Skeletal muscle satellite cell (primary cell): ENCODE data around the gene SLC30A7.

Experiments
- H3K27me3 ChIP-seq: 2 replicates; pipeline ENCODE4 v1.7.0; 2013; ENCODE audit warnings: low read length; ENCODE audit not compliant: control insufficient read depth, insufficient read depth
- H3K36me3 ChIP-seq: 2 replicates; pipeline ENCODE4 v1.7.0; 2013; ENCODE audit warnings: mild to moderate bottlenecking, control low read depth, low read length; ENCODE audit not compliant: insufficient read depth
- H3K4me1 ChIP-seq: 2 replicates; pipeline ENCODE4 v1.7.0; 2013; ENCODE audit warnings: low read length; ENCODE audit not compliant: control insufficient read depth, insufficient read depth
- H3K4me2 ChIP-seq: 2 replicates; pipeline ENCODE4 v1.7.0; 2013; ENCODE audit warnings: mild to moderate bottlenecking, low read length
- H3K4me3 ChIP-seq: 2 replicates; pipeline ENCODE4 v1.7.0; 2013; ENCODE audit warnings: low read length
- H3K9ac ChIP-seq: 2 replicates; pipeline ENCODE4 v1.7.0; 2013; ENCODE audit warnings: mild to moderate bottlenecking, low read depth, low read length, moderate library complexity
- H3K9me3 ChIP-seq: replicated peaks from 2 replicates; pipeline ENCODE4 v1.7.0; 2013; ENCODE audit warnings: mild to moderate bottlenecking, control low read depth, low read length

The SLC30A7 gene

DNA sequence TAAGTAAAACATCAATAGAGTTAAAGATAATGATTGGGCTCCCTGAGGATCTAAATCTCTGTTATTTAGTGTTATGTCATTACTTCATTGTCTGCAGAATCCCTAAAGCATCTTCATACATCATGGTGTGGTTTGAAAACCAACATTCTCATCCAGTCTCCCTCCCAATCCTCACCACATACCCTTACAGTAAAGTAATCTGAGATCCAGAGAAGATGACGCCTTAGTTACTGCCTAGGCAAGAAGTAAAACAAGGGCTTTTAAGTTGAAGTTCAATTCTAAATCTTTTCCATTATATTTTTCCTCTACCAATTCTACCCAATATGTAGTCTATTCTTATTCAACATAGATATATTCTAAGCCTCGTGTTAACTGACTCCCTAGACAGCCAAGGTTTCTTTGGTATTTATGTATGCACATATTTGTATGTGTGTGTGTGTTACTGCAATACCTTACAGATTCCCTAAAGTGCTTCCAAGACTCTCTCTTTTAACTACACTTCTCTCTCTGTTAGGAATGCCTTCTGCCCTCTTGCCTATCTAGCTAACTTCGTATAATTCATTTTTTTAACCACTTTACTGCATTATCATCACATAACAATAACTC is 112.4 kb downstream of the SLC30A7 start:
- Histone ChIP-seq H3K9ac (no peak overlapping the region), H3K4me2 (no peak overlapping the region), H3K27me3 (no peaks in the 10 kb centered on the region), H3K4me3 (no peak overlapping the region), H3K36me3 (peaks cover 10% of the 10 kb centered on the region), H3K4me1 (peaks cover 7% of the 10 kb centered on the region), H3K9me3 (no peaks in the 10 kb centered on the region)

DNA sequence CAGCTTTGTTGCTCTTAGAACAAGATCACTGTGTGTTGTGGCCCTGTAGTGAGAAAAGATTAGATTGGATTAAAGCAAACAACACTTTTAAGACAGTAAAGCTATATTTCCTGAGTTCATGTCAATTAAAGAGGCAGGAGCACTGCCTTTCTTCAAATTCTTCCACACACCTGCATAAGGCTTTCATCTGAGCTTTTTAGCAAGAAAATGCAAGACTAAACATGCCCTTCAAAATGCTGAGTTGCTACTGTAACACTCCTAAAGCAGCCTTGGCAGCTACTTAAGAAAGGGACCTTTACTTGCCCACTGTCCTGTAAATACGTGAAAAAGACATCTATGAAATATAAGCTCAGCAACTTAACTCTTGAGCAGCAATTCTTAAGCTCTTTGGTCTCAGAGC is 117.9 kb downstream of the SLC30A7 start:
- Histone ChIP-seq H3K4me1 (no peaks in the 10 kb centered on the region), H3K36me3 (peaks cover 19% of the 10 kb centered on the region), H3K4me2 (no peak overlapping the region), H3K4me3 (no peak overlapping the region), H3K9ac (no peak overlapping the region), H3K9me3 (no peaks in the 10 kb centered on the region), H3K27me3 (no peaks in the 10 kb centered on the region)

DNA sequence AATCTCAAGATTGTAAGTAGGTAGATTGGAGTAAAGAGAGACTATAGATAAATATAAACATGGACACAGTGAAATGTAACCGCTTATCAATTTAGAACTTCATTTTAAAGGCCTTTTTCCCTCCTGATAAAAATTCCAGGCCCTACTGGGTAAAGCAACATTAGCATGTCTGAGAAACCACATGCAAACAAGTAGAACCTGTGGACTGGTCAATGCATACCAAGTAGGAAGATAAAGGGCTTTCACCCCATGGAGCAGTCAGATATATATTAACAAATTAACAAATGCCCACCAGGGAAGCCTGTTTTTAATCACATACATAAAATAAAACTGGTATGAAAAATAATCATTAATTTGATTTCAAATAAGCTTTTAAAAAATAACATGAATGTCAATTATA is 121.6 kb downstream of the SLC30A7 start:
- Histone ChIP-seq H3K4me2 (no peak overlapping the region), H3K9ac (no peak overlapping the region), H3K4me3 (no peak overlapping the region), H3K27me3 (no peaks in the 10 kb centered on the region), H3K36me3 (peaks cover 35% of the 10 kb centered on the region), H3K9me3 (no peaks in the 10 kb centered on the region), H3K4me1 (peaks cover 1% of the 10 kb centered on the region)

DNA sequence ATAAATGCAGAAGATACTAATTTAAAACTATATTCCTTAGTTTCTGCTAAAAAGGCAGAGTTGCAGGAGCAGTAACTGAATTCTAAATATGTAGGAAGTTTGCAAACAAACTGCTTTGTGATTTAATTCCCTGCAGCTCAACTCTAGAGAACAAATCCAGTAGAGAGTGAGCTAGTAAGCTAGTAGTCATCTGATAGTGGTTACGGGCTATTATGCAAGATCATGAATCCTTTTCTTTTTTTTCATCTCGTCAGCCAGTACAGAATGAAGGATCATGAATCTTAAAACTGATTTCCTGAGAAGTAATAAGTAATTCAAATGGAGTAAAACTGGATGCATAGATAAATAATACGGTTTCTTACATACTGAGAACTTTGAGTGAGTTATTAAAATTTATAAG is 126.4 kb downstream of the SLC30A7 start:
- Histone ChIP-seq H3K4me2 (peak overlapping the region; percentile 11), H3K4me1 (peaks cover 10% of the 10 kb centered on the region), H3K36me3 (peaks cover 20% of the 10 kb centered on the region), H3K4me3 (no peak overlapping the region), H3K27me3 (no peaks in the 10 kb centered on the region), H3K9me3 (no peaks in the 10 kb centered on the region), H3K9ac (no peak overlapping the region)

DNA sequence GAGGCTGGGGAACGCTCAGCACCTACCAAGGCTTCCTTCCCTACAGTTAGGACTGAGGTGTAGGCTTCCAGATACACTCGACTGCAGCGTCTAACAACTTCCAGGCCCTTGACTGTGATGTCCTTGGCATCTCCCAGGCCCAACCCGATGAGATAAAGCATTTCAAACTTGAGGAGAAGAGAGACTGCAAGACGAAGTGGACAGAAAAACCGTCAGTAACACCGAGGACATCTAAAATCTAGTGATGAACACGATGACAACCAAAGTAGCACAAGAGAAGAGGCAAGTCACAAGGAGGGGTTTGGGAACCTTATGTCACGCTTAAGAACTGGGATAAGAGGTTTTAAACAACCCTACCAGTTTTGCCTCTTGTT is 129.4 kb downstream of the SLC30A7 start:
- Histone ChIP-seq H3K4me1 (peaks cover 10% of the 10 kb centered on the region), H3K9ac (peak overlapping the region; percentile 91), H3K36me3 (peaks cover 6% of the 10 kb centered on the region), H3K4me2 (peak overlapping the region; percentile 90), H3K4me3 (peak overlapping the region; percentile 79), H3K9me3 (no peaks in the 10 kb centered on the region), H3K27me3 (no peaks in the 10 kb centered on the region)

DNA sequence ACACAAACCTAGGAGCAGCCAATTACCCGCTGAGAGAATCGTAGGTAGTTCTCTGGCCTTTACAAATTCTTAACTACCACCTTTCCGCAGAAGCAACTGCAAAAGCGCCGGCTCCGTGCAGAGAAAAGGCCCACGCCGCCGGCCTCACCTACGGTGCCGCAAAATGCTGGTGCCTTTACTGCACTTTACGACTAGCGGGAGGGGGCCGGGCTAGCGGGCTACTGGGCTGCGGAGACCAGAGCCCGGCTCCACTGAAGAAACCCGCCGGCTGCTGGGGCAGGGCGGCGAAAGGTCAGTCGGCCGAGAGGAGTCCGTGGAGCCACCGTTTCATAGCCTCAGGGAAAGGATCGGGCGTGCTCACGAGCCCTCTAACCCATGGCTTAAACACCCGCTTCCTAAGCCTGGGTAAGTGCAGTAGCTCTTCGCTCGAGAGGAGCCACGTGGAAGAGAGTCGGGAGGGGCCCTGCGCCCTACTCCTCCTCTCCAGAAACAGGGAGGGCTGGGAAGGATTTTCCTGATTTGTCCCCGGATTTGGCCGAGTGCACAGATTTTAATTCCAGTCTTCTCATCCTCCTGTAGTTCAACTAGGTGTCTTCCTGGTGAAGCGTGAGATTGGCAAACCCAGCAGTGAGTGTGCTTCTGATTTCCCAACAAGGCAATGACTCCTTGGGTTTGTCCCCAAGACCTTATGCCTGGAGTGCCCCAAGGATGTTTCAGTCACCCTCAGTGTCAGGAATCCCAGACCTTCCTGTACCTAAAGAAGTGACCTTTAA is 130.0 kb downstream of the SLC30A7 start, which contains the start of gene DPH5:
Gene DPH5 (minus strand): TSS at position 128 of the 773 bp plus-strand sequence. CDS start 341 bp downstream, outside the sequence.
- Histone ChIP-seq H3K4me2 (peak within 1 kb of the TSS; percentile 90), H3K4me1 (peaks cover 10% of the 10 kb centered on the region), H3K36me3 (peaks cover 6% of the 10 kb centered on the region), H3K9me3 (no peaks in the 10 kb centered on the region), H3K4me3 (peak within 1 kb of the TSS; percentile 79), H3K27me3 (no peaks in the 10 kb centered on the region), H3K9ac (peak within 1 kb of the TSS; percentile 91)

DNA sequence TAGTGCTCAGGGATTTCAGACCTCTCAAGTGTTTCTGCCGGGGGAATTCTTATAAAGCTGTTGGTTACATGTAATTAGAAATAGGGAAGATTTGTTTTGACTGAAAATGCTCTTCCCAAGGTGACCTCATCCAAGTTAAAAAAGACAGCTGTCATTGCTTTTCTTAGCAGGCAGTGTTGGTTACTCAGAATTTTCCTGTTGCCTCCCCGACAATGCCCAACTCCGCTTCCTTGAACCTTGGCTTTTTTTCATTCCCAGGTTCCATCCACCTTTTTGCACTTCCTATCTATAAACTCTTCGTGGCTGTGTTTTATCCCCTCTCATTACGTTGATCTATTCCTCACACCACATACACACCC is 130.5 kb downstream of the SLC30A7 start:
- Histone ChIP-seq H3K4me3 (peak overlapping the region; percentile 79), H3K4me1 (peaks cover 10% of the 10 kb centered on the region), H3K9me3 (no peaks in the 10 kb centered on the region)

DNA sequence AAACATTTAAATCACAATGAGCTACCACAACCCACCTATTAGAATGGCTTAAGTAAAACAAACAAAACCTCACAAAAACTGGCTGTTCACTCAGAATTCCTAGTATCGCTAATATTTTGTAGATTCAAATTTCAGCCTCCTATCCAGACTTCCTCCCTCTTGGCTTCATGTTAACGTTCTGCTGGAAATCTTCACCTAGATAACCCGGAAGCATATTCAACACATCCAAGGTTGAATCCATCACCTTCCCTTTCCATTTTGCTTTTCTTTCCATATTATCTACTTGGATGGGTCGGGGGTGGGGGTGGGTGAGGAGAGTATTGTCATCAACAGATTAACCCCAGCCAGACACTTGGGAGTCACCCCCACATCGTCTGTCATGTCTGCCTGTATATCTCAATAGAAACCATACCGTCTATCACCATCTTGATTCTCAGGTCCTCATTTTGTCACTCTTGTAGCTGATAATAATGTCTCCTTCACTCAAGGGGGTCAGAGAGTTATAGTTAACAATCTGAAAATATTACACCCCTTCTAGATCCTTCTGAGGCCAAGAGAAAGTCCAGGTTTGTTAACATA is 131.4 kb downstream of the SLC30A7 start:
- Histone ChIP-seq H3K4me2 (peak overlapping the region; percentile 6), H3K27me3 (no peaks in the 10 kb centered on the region), H3K36me3 (no peaks in the 10 kb centered on the region), H3K4me3 (no peak overlapping the region), H3K4me1 (peaks cover 10% of the 10 kb centered on the region), H3K9me3 (no peaks in the 10 kb centered on the region), H3K9ac (no peak overlapping the region)

More for the DNA sequence above, 130.5 kb downstream of the SLC30A7 start:
- Histone ChIP-seq H3K4me2 (peak overlapping the region; percentile 90), H3K36me3 (peaks cover under 1% of the 10 kb centered on the region), H3K27me3 (no peaks in the 10 kb centered on the region), H3K9ac (peak overlapping the region; percentile 91)

DNA sequence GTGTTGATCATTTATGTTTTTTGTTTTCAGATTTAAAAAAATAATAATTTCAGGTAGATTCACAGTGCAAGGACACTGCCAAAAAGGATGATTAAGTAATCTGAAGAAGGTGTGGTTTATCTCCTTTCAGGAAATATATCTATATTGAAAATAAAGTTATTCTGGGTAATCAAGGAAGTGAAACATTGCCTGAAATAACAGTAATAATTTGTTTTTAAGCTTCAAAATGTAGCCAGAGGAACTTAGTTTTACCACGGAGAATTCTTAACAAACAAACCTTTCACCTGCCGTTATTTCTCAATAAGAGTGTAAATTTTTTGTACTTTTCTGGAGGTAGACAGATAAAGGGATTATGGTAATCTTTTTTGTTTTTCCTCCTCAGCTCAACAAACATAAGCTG is 132.6 kb downstream of the SLC30A7 start:
- Histone ChIP-seq H3K4me1 (peaks cover 5% of the 10 kb centered on the region), H3K9ac (no peak overlapping the region)

DNA sequence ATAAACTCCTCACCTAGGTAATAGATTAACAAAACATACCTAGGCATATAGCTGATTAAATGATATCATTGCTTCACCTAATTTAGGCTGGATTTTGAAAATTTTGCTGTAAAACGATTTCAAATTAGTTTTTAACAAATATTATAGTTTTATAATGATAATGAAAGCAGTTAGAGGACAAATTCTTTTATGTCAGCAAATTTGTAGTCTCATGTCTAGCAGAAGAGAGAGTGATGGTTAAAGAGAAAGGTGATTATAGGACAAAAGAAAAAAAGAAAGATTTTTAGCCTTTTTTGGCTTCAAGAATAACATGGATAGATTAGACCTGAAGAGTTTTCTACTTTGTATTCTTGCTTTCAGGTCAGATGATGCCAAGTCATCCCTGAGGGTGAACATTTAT is 133.3 kb downstream of the SLC30A7 start:
- H3K9ac ChIP-seq: no peak overlapping the region
- H3K4me3 ChIP-seq: no peak overlapping the region
- H3K36me3 ChIP-seq: no peaks in the 10 kb centered on the region
- H3K4me1 ChIP-seq: peaks cover 5% of the 10 kb centered on the region
- no peaks in the 10 kb centered on the region for H3K9me3 ChIP-seq
- H3K4me2 ChIP-seq: no peak overlapping the region
- no peaks in the 10 kb centered on the region for H3K27me3 ChIP-seq

More for the DNA sequence above, 132.6 kb downstream of the SLC30A7 start:
- no peak overlapping the region for H3K4me3 ChIP-seq
- H3K27me3 ChIP-seq: no peaks in the 10 kb centered on the region
- no peaks in the 10 kb centered on the region for H3K36me3 ChIP-seq
- H3K9me3 ChIP-seq: no peaks in the 10 kb centered on the region
- no peak overlapping the region for H3K4me2 ChIP-seq

DNA sequence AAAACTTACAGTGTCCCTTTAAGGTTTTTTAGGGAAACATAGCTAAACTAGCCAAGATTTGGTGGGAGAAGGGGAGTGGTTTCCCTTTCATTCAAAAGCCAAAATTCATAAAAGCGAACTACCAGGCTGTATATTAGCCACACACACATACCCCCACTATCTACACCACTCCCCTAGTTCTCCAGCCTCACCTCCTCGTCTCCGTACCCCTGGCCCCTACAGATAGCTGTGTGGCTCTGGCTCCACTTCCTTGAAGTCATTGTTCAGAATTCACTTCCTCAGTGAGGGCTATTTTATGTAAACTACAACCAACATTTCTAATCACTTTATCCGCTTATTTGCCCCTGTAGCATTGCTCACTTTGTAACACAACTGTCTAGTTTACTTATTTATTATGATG is 135.0 kb downstream of the SLC30A7 start:
- no peaks in the 10 kb centered on the region for H3K36me3 ChIP-seq
- no peak overlapping the region for H3K4me3 ChIP-seq
- no peak overlapping the region for H3K4me2 ChIP-seq
- no peaks in the 10 kb centered on the region for H3K27me3 ChIP-seq
- H3K9me3 ChIP-seq: no peaks in the 10 kb centered on the region
- no peaks in the 10 kb centered on the region for H3K4me1 ChIP-seq
- no peak overlapping the region for H3K9ac ChIP-seq
